HG03097 (cell line): ENCODE data around the gene VAV1.
"Not testable (repeated sequence)": the region's sequence is repeated elsewhere in the genome, so short reads cannot be mapped to it uniquely, and the experiment has no call there.

Experiments
- ATAC-seq: cut with Tn5 transposase; IDR thresholded peaks from one replicate; pipeline ENCODE4 v1.9.1; 2021; ENCODE audit not compliant: unreplicated experiment, low FRiP score

VAV1 gene

GRCh38 chr19:6838062-6838655 is 65.7 kb downstream of the VAV1 start:
- no peak for ATAC-seq

GRCh38 chr19:6842871-6843607 is 70.5 kb downstream of the VAV1 start:
- ATAC-seq = no peak

- ATAC-seq = no peak
Measured at GRCh38 chr19:6847828-6848200, 75.3 kb downstream of the VAV1 start.

GRCh38 chr19:6848986-6849385 is 76.5 kb downstream of the VAV1 start:
- ATAC-seq = no peak

- ATAC-seq = no peak
Measured at GRCh38 chr19:6849876-6850275, 77.4 kb downstream of the VAV1 start.

- no peak for ATAC-seq
Measured at GRCh38 chr19:6851359-6851758, 78.9 kb downstream of the VAV1 start.

- ATAC-seq = no peak
Measured at GRCh38 chr19:6852001-6852400, 79.5 kb downstream of the VAV1 start.

GRCh38 chr19:6853868-6854267 is 81.4 kb downstream of the VAV1 start:
- ATAC-seq = no peak

GRCh38 chr19:6854758-6855157 is 82.2 kb downstream of the VAV1 start:
- no peak for ATAC-seq

GRCh38 chr19:6856749-6857372 is 84.4 kb downstream of the VAV1 start:
- ATAC-seq = no peak

- ATAC-seq = no peak
Measured at GRCh38 chr19:6861683-6862286, 89.3 kb downstream of the VAV1 start.

- ATAC-seq = peak; percentile 66
Measured at GRCh38 chr19:6862673-6863078, 90.2 kb downstream of the VAV1 start.

- no peak for ATAC-seq
Measured at GRCh38 chr19:6864325-6864940, 91.9 kb downstream of the VAV1 start.

- ATAC-seq = no peak
Measured at GRCh38 chr19:6865849-6866248, 93.3 kb downstream of the VAV1 start.

- ATAC-seq = no peak
Measured at GRCh38 chr19:6866741-6867151, 94.2 kb downstream of the VAV1 start.

- ATAC-seq = no peak
Measured at GRCh38 chr19:6868351-6868750, 95.8 kb downstream of the VAV1 start.

- ATAC-seq = not testable (repeated sequence)
Measured at GRCh38 chr19:6869151-6869882, 96.8 kb downstream of the VAV1 start.

- ATAC-seq = no peak
Measured at GRCh38 chr19:6873708-6874431, 101.4 kb downstream of the VAV1 start.

GRCh38 chr19:6875218-6875617 is 102.7 kb downstream of the VAV1 start:
- no peak for ATAC-seq

- ATAC-seq = no peak
Measured at GRCh38 chr19:6876748-6877147, 104.2 kb downstream of the VAV1 start.
